NCI-H446 treated with DMSO at 0.1 percent for 48 hours (cell line): Measurements from ENCODE around the gene FCER1A.
"Not testable (repeated sequence)": the region's sequence is repeated elsewhere in the genome, so short reads cannot be mapped to it uniquely, and the experiment has no call there.

Experiments used
- DNase-seq: peaks from one replicate; lab custom pipeline; 2025; lab: John Stamatoyannopoulos, UW

FCER1A gene

GRCh38 chr1:159302095-159302494 is at the start of gene FCER1A:
FCER1A (plus strand) TSS chr1:159302336; CDS start chr1:159302365, 29 bp downstream.
- no peak for DNase-seq

GRCh38 chr1:159261311-159261710 is 40.8 kb upstream of the FCER1A start:
- no peak for DNase-seq

GRCh38 chr1:159261721-159262494 is 40.2 kb upstream of the FCER1A start:
- no peak for DNase-seq

- DNase-seq = no peak
These were observed 35.3 kb upstream of the FCER1A start for GRCh38 chr1:159266832-159267231.

GRCh38 chr1:159274631-159275030 is 27.5 kb upstream of the FCER1A start:
- DNase-seq = no peak

- DNase-seq = no peak
These were observed 26.2 kb upstream of the FCER1A start for GRCh38 chr1:159275891-159276290.

GRCh38 chr1:159279773-159280172 is 22.4 kb upstream of the FCER1A start:
- no peak for DNase-seq

- no peak for DNase-seq
These were observed 20.0 kb upstream of the FCER1A start for GRCh38 chr1:159282118-159282517.

- DNase-seq = no peak
These were observed 13.1 kb upstream of the FCER1A start for GRCh38 chr1:159289060-159289459.

- DNase-seq = no peak
These were observed 10.7 kb upstream of the FCER1A start for GRCh38 chr1:159291424-159291823.

GRCh38 chr1:159296706-159297375 is 5.3 kb upstream of the FCER1A start:
- DNase-seq = no peak

GRCh38 chr1:159300146-159300545 is 2.0 kb upstream of the FCER1A start:
- no peak for DNase-seq

GRCh38 chr1:159307346-159308020 is 5.3 kb downstream of the FCER1A start:
- DNase-seq = no peak

GRCh38 chr1:159311679-159312078 is 9.5 kb downstream of the FCER1A start:
- no peak for DNase-seq

GRCh38 chr1:159315381-159315780 is 13.2 kb downstream of the FCER1A start:
- no peak for DNase-seq

- no peak for DNase-seq
These were observed 16.8 kb downstream of the FCER1A start for GRCh38 chr1:159318784-159319551.

GRCh38 chr1:159334797-159335196 is 32.7 kb downstream of the FCER1A start:
- DNase-seq = no peak

- no peak for DNase-seq
These were observed 35.9 kb downstream of the FCER1A start for GRCh38 chr1:159338018-159338417.

- DNase-seq = no peak
These were observed 37.4 kb downstream of the FCER1A start for GRCh38 chr1:159339536-159339935.

- DNase-seq = no peak
These were observed 39.6 kb downstream of the FCER1A start for GRCh38 chr1:159341736-159342135.

- no peak for DNase-seq
These were observed 40.8 kb downstream of the FCER1A start for GRCh38 chr1:159342761-159343425.

- DNase-seq = not testable (repeated sequence)
These were observed 47.2 kb downstream of the FCER1A start for GRCh38 chr1:159349374-159349773.
